HG02588 (cell line): ENCODE data around the gene KY.

Experiments used
- ATAC-seq: cut with Tn5 transposase; IDR thresholded peaks from one replicate; pipeline ENCODE4 v1.9.1; 2021; ENCODE audit warnings: mild to moderate bottlenecking, moderate library complexity; ENCODE audit not compliant: unreplicated experiment

KY gene

DNA sequence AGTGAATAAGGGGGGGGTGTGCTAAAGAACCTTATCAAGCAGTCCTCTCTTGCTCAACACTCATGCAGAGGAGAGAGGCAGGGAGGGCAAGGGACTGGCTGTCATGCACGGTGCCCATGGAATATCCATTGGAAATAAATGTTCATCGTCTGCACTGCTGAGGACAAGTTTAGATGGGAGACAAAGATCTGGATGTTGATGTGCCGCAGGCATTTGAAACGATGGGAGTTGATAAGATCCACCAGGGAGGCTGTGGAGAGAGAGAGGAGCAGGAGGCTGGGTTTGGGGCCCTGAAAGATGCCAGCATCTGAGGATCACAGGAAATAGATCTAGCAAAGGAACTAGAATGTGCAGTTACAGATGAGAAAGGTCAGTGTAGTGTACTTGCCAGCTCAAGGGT lies 88.8 kb downstream of the KY start:
- no peak for ATAC-seq

DNA sequence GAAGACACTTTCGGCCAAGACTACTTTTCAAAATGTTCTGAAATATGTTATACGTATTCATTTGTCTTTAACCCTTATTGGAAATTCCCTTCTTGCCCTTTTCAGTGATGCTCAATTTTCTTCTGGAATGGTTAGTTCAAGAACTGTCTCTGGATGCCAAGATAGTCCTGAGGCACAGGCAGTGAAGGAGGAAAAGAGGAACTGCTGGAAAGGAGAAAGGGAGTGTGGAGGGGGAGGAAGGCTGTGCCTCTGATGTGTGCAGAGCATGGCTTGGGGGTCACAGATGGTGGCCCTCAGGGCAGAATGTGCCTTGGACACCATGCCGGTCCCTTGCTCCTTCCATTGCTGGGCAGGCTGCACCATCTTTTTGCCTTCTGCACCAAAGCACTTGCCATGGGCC lies 91.2 kb downstream of the KY start:
- no peak for ATAC-seq
